Activated gamma-delta T cell treated with anti-CD3 and anti-CD28 coated beads, Interleukin-2, amount 50 U/mL, for 16 hours (primary cell): ENCODE measurements around the gene LPCAT2.

Experiments used
- DNase-seq: peaks from one replicate; pipeline ENCODE4 v3.0.0-alpha.2; 2020; ENCODE audit warnings: low read depth

Gene LPCAT2

GRCh38 chr16:55555436-55555835 is 46.6 kb downstream of the LPCAT2 start:
- DNase-seq = no peak

GRCh38 chr16:55557186-55557585 is 48.3 kb downstream of the LPCAT2 start:
- DNase-seq = no peak

- no peak for DNase-seq
Observed at GRCh38 chr16:55559233-55559632, 50.4 kb downstream of the LPCAT2 start.

GRCh38 chr16:55559933-55560516 is 51.2 kb downstream of the LPCAT2 start:
- DNase-seq = no peak

GRCh38 chr16:55561319-55561848 is 52.5 kb downstream of the LPCAT2 start:
- DNase-seq = no peak

- DNase-seq = no peak
Observed at GRCh38 chr16:55562936-55563335, 54.1 kb downstream of the LPCAT2 start.

GRCh38 chr16:55563797-55564196 is 54.9 kb downstream of the LPCAT2 start:
- no peak for DNase-seq

- no peak for DNase-seq
Observed at GRCh38 chr16:55565086-55565485, 56.2 kb downstream of the LPCAT2 start.

GRCh38 chr16:55566432-55567175 is 57.7 kb downstream of the LPCAT2 start, which contains the start of gene CAPNS2:
CAPNS2 (plus strand) TSS chr16:55566684; CDS start chr16:55566757, 73 bp downstream.
- no peak for DNase-seq

GRCh38 chr16:55567382-55567781 is 58.5 kb downstream of the LPCAT2 start:
- no peak for DNase-seq

- no peak for DNase-seq
Observed at GRCh38 chr16:55568207-55568606, 59.3 kb downstream of the LPCAT2 start.

- no peak for DNase-seq
Observed at GRCh38 chr16:55569025-55569424, 60.2 kb downstream of the LPCAT2 start.

GRCh38 chr16:55570159-55570558 is 61.3 kb downstream of the LPCAT2 start:
- DNase-seq = no peak

GRCh38 chr16:55571191-55571897 is 62.5 kb downstream of the LPCAT2 start:
- DNase-seq = no peak

GRCh38 chr16:55572439-55572838 is 63.6 kb downstream of the LPCAT2 start:
- no peak for DNase-seq

- no peak for DNase-seq
Observed at GRCh38 chr16:55574811-55575210, 65.9 kb downstream of the LPCAT2 start.

GRCh38 chr16:55575496-55575895 is 66.6 kb downstream of the LPCAT2 start:
- DNase-seq = no peak

GRCh38 chr16:55576384-55576783 is 67.5 kb downstream of the LPCAT2 start:
- no peak for DNase-seq

- DNase-seq = no peak
Observed at GRCh38 chr16:55577887-55578286, 69.0 kb downstream of the LPCAT2 start.

- DNase-seq = no peak
Observed at GRCh38 chr16:55585631-55586030, 76.8 kb downstream of the LPCAT2 start.

- DNase-seq = no peak
Observed at GRCh38 chr16:55588799-55589198, 79.9 kb downstream of the LPCAT2 start.

GRCh38 chr16:55592306-55592705 is 83.4 kb downstream of the LPCAT2 start:
- no peak for DNase-seq

- no peak for DNase-seq
Observed at GRCh38 chr16:55597928-55598327, 89.1 kb downstream of the LPCAT2 start.
